ENCODE measurements around the gene HS3ST1.

HS3ST1 gene

DNA sequence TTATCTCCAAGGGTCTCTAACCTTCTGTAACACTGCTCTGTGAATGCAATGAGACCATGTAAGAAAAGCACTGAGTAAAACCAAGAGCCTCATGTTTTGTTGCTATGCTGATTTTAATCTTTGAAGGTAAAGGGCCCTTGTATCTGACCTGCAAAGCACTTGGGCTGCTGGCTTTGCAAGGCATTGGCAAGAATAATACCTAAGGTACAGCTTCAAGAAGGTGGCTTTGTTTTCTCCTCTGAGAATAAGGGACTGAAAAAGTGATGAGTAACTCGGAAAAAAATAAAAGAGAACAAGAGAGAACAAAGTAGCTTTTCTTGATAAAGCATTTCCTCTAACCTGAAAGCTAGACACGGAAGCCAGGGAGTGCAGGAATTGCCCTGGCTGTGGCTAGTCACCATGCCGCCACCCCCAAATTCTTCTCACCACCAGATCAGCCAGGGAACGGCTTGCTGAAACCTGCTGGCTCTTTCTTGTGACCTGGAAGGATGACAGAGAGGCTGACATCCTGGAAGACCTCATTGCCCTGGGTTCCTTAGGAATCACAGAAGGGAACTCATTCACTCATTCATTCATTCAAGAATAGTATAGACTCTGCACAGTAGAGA is 41.8 kb upstream of the HS3ST1 start:
- in situ Hi-C loops (cut with HindIII; ENCODE audit: low sequenced_read_pairs): no loop called here
- no peak for DNase-seq (ENCODE audit: low read depth, low spot score)
- TF ChIP-seq, protein P1, sequence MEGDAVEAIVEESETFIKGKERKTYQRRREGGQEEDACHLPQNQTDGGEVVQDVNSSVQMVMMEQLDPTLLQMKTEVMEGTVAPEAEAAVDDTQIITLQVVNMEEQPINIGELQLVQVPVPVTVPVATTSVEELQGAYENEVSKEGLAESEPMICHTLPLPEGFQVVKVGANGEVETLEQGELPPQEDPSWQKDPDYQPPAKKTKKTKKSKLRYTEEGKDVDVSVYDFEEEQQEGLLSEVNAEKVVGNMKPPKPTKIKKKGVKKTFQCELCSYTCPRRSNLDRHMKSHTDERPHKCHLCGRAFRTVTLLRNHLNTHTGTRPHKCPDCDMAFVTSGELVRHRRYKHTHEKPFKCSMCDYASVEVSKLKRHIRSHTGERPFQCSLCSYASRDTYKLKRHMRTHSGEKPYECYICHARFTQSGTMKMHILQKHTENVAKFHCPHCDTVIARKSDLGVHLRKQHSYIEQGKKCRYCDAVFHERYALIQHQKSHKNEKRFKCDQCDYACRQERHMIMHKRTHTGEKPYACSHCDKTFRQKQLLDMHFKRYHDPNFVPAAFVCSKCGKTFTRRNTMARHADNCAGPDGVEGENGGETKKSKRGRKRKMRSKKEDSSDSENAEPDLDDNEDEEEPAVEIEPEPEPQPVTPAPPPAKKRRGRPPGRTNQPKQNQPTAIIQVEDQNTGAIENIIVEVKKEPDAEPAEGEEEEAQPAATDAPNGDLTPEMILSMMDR (IDR thresholded peaks at IDR 0.05; ENCODE audit: low read depth, low read length): no peak
- H3K4me3 ChIP-seq (ENCODE audit: low read depth, low read length): no peak overlapping the region

DNA sequence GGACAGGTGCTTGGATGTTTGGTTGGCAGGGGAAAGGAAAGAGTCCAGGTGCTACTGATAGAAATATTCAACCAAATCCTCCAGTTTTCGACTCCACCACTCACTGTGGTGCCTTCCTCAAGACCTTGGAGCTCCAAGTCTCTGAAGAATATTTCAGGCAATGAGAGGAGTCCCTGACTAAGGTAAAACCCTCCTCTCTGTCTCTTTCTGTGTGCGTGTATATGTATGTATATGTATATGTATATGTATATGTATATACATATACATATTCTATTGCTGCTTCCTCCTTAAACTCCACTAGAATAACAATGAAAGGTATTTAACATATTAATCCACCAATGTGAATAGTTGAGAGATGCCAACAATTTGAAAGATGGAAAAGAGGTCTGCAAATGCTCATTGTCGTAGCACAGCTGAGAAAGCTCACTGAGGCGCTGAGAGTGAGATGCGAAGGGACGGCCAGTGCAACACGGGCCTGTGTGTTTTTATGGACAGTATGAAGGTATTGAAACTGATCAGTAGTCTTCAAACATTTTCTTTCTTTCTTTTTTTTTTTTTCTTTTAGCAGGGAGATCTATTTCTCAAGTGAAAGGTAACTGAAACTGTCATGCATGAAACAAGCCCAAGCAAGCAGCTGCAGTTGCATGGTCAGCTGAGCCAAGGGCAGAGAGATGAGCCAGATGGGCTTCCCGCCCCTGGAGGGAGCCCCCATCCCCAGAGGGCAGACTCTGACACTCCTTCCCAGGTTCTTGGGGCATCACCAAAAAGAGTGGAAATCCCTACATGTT is 41.1 kb upstream of the HS3ST1 start:
- in situ Hi-C loops (cut with HindIII; ENCODE audit: low sequenced_read_pairs): no loop called here

DNA sequence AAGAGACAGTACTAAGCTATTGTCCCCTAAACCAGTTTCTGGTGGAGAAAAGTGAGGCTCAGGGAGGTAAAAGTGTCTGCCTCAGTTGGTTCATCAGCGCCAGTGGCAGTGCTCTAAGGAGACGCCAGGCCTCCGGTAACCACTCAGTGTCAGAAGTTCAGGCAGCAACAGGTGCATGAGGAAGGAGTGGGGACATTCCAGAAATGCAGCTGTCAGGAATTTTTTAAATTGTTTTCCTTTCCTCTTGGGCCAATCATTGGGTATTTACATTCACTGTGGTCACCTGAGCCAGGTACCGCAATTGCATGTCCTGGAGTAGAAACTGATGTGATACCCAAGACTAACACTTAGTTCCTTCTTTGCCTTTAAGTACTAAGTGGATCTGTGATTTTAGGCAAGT is 40.2 kb upstream of the HS3ST1 start:
- in situ Hi-C loops (cut with HindIII; ENCODE audit: low sequenced_read_pairs): no loop called here
- DNase-seq (ENCODE audit: low read depth, low spot score): no peak

More for the DNA sequence above, 41.1 kb upstream of the HS3ST1 start:
- TF ChIP-seq, protein P1 (IDR thresholded peaks at IDR 0.05; ENCODE audit: low read depth, low read length): no peak
- DNase-seq (ENCODE audit: low read depth, low spot score): no peak
- H3K4me3 ChIP-seq (ENCODE audit: low read depth, low read length): no peak overlapping the region

DNA sequence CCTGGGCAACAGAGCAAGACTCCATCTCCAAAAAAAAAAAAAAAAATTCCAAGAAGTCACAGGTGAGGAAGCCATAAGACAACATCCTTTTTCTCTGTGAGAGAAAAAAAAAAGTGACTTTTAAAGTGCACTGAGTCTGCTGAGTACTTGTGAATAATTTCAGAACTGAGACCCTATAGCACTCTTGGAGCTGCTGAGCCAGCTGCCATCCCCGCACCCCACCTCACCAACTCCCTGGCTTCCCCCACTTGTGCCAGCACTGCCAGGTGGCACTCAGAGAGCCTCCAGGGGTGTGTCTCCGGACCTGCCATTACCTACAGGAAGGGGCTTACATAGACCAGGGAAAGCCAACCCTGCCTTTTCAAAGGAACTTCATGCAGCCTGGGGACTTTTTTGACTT is 39.2 kb upstream of the HS3ST1 start:
- H3K4me3 ChIP-seq (ENCODE audit: low read depth, low read length): no peak overlapping the region
- in situ Hi-C loops (cut with HindIII; ENCODE audit: low sequenced_read_pairs): no loop called here
- TF ChIP-seq, protein P1 (IDR thresholded peaks at IDR 0.05; ENCODE audit: low read depth, low read length): no peak
- no peak for DNase-seq (ENCODE audit: low read depth, low spot score)

More for the DNA sequence above, 40.2 kb upstream of the HS3ST1 start:
- TF ChIP-seq, protein P1 (IDR thresholded peaks at IDR 0.05; ENCODE audit: low read depth, low read length): no peak
- H3K4me3 ChIP-seq (ENCODE audit: low read depth, low read length): no peak overlapping the region

DNA sequence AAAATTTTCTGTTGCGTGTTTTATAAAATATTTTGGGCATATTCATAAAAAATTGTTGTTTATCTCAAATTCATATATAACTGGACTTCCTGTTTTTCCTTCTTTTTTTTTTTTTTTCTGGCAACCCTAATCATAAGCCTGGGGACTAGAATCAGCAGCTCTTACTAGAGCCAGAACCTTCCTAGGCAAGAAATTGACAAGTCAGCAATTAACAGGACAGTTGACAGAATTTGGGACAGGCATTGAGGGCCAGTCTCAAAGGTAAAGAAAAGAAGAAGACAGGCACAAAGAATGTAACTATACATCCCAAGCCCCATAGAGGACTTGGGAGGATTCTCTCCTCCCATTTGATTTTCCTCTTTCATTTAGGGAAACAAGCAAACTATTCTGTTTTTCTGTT is 35.0 kb upstream of the HS3ST1 start:
- in situ Hi-C loops (cut with HindIII; ENCODE audit: low sequenced_read_pairs): no loop called here
- no peak for DNase-seq (ENCODE audit: low read depth, low spot score)
- TF ChIP-seq, protein P1 (IDR thresholded peaks at IDR 0.05; ENCODE audit: low read depth, low read length): no peak
- H3K4me3 ChIP-seq (ENCODE audit: low read depth, low read length): no peak overlapping the region

DNA sequence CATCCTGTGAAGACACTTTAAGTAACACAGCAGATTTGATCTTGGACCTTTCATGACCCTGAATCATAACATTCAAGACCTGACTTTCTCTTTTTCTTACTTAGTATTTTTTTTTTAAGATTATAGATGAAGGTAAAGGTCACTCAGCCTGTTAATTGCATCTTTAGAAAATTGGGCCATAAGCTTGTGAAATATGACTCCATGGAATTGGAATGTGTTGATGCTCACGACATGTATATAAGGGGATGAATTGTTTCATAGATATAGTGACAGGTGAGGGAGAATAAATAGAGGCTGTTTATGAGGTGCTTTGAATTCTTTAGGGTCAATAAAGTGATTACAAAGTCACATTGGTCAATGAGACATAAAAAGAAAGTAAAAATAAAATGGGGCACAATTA is 27.7 kb upstream of the HS3ST1 start:
- no peak for DNase-seq (ENCODE audit: low read depth, low spot score)
- in situ Hi-C loops (cut with HindIII; ENCODE audit: low sequenced_read_pairs): no loop called here
- TF ChIP-seq, protein P1 (IDR thresholded peaks at IDR 0.05; ENCODE audit: low read depth, low read length): no peak
- no peak overlapping the region for H3K4me3 ChIP-seq (ENCODE audit: low read depth, low read length)

Data from astrocyte of the spinal cord (primary cell).